Heart right ventricle (tissue), 16 donors: Measurements from ENCODE around the gene DYSF. TPM values are rescaled to one million over a fixed set of nuclear protein-coding genes. Genes with fewer than 3 reads are reported as not detected.
A peak's percentile ranks its signal among the peaks of the same experiment; 100 is the strongest.

Experiments
- ATAC-seq, 8 donors: fragments of 200-7000 bp; cut with Tn5 transposase; one replicate each; pipeline ENCODE4 v1.9.1; 2020; ENCODE audit warnings: mild to moderate bottlenecking in 8 of 8, moderate library complexity in 8 of 8, moderate number of reproducible peaks in 1 of 8
- DNase-seq, 2 donors: peaks; one replicate each; pipeline ENCODE4 v3.0.0-alpha.2; 2020
- H3K27ac ChIP-seq, 10 donors: fragments of 200-600 bp; sonication (generic) in 2 of 10; one replicate each; pipeline versions ENCODE4 v1.5.0 to v1.8.0; 2020 to 2022; ENCODE audit warnings: mild to moderate bottlenecking in 3 of 10
- H3K27me3 ChIP-seq, 7 donors: fragments of 200-600 bp; one replicate each; pipeline ENCODE4 v1.8.0; 2021 to 2022; ENCODE audit warnings: mild to moderate bottlenecking in 2 of 7
- H3K36me3 ChIP-seq, 9 donors: fragments of 200-600 bp; sonication (generic) in 1 of 9; one replicate each; pipeline versions ENCODE4 v1.5.0 to v1.8.0; 2020 to 2022; ENCODE audit warnings: mild to moderate bottlenecking in 2 of 9
- H3K4me1 ChIP-seq, 9 donors: fragments of 200-600 bp; sonication (generic) in 1 of 9; one replicate each; pipeline versions ENCODE4 v1.5.0 to v1.8.0; 2020 to 2022; ENCODE audit warnings: mild to moderate bottlenecking in 4 of 9
- H3K4me3 ChIP-seq, 10 donors: fragments of 200-600 bp; sonication (generic) in 2 of 10; one replicate each; pipeline versions ENCODE4 v1.5.0 to v1.8.0; 2020 to 2022; ENCODE audit warnings: mild to moderate bottlenecking in 7 of 10, moderate library complexity in 2 of 10
- H3K9me3 ChIP-seq, 11 donors: fragments of 200-600 bp in 10 of 11; sonication (generic) in 2 of 11; one replicate each; pipeline versions ENCODE4 v1.5.0 to v1.8.0; 2013 to 2022; ENCODE audit warnings: mild to moderate bottlenecking in 2 of 11, control low read depth in 1 of 11, moderate library complexity in 1 of 11
- WGBS, 2 donors: extraction: QIAGEN DNeasy Blood & Tissue Kit; methylation state at CpG; one replicate each; pipeline ENCODE4 v1.1.7; 2013; ENCODE audit warnings: inconsistent platforms in 1 of 2; 5-methylcytosine and 5-hydroxymethylcytosine counted together
- intact Hi-C, 10 donors: fragments of 100-400 bp; cut with DNase I; formaldehyde crosslinking; loops; one replicate each; pipeline versions ENCODE4 v1.11.1 to v1.14.2; 2022
- polyA plus RNA-seq, 2 donors: library from polyadenylated mRNA; stranded (reverse); fragments of 200-250 nt; gene quantifications; one replicate each; pipeline ENCODE4 v1.2.3, GENCODE V29; 2013
- total RNA-seq, 10 donors: library from RNA; stranded (reverse); fragmentation: NEBNext Ultra II Directional in 3 of 10; extraction: Animal tissue kit (Norgen Biotek cat#: 25700) in 3 of 10; gene quantifications; one replicate each; pipeline versions ENCODE4 v1.2.1 to v1.2.4, GENCODE V29; 2021 to 2023
- TF ChIP-seq, protein P1 (sequence below), 9 donors: fragments of 200-600 bp; sonication (generic) in 2 of 9; IDR thresholded peaks; one replicate each; pipeline versions ENCODE4 v1.5.0 to v1.8.0; 2021 to 2022; ENCODE audit warnings: antibody characterized with exemption in 9 of 9, mild to moderate bottlenecking in 5 of 9, moderate library complexity in 1 of 9
- donor health status: Arrhythmogenic right ventricular cardiomyopathy.
- donor health status: ischemic (EF 13 %, LVEDD 7.1; RV severe dilation, severe dysfunction).
- donor health status: healthy with polysubstance abuse.
- donor health status: DM: no; HTN: yes; CAD: no.
- donor health status: DM: no; HTN: no; CAD: no.
- donor health status: ischemic (EF 25% LVEDD 6.9; RV normal size, moderate dysfunction).
- donor health status: ischemic (EF 25% LVEDD 5.7; RV mildly dilated, moderate dysfunction).
- donor health status: healthy.
- donor health status: DM: yes; HTN: yes; CAD: no.
- donor health status: Ischemic cardiomyopathy.
- donor health status: ischemic (EF 35%, LVEDD 5.7; RV mildly dilated, moderate dysfunction).
- donor health status: nonischemic (EF 11% LVEDD 7.7; RV severe dilation, severe dysfunction).
- donor health status: DM: yes; HTN: yes; CAD: no.
- donor health status: PGD.
- donor health status: ischemic (EF 29% LVEDD 5.4; RV normal size, mild dysfunction).
- donor health status: nonischemic (EF 23%, LVEDD 6.1; RV moderate dilation, normal function).

The DYSF gene
- total and polyA plus RNA-seq, 12 donors: 20.6 to 100 (median 64.8) TPM

DNA sequence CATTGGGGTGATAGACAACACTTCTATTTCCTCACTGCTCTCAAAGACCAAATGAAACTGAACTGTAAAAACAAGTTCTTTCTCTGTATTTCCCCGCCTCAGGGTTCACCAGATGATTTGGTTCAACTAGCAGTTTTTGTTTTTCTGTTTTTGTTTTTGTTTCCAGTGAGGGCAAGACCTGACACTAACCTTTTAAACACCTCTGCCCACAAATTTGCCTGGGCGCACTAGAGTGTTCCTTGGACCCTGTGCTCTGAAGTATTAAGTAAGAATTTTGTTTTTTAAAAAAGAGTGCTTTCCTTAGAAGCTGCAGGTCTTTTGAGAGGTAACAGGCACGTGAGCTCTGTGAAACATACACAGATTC lies 92.9 kb downstream of the DYSF start:
- H3K36me3 ChIP-seq: peaks cover 0 to 29% (median 0%) of the 10 kb centered on the region in 9 donors
- peaks cover 0 to 17% (median 13%) of the 10 kb centered on the region in 9 donors for H3K4me1 ChIP-seq
- H3K27me3 ChIP-seq: no peaks in the 10 kb centered on the region
- TF ChIP-seq, protein P1, sequence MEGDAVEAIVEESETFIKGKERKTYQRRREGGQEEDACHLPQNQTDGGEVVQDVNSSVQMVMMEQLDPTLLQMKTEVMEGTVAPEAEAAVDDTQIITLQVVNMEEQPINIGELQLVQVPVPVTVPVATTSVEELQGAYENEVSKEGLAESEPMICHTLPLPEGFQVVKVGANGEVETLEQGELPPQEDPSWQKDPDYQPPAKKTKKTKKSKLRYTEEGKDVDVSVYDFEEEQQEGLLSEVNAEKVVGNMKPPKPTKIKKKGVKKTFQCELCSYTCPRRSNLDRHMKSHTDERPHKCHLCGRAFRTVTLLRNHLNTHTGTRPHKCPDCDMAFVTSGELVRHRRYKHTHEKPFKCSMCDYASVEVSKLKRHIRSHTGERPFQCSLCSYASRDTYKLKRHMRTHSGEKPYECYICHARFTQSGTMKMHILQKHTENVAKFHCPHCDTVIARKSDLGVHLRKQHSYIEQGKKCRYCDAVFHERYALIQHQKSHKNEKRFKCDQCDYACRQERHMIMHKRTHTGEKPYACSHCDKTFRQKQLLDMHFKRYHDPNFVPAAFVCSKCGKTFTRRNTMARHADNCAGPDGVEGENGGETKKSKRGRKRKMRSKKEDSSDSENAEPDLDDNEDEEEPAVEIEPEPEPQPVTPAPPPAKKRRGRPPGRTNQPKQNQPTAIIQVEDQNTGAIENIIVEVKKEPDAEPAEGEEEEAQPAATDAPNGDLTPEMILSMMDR (IDR thresholded peaks at IDR 0.05): no peak
- intact Hi-C loops: loop anchor here (2.0 to 10.0 kb wide), 16 partner anchors 61 to 1339 kb away; partner anchors contain the start of genes CYP26B1 (in 1 of the 10) and SPR (in 1 of the 10)
- H3K4me3 ChIP-seq: no peak overlapping the region
- WGBS, 2 donors: 64 to 94% methylated on average over 3 of the region's 3 CpGs
- ATAC-seq (no peak), DNase-seq (no peak)
- H3K27ac ChIP-seq: no peak overlapping the region
- peaks cover 0 to under 1% (median 0%) of the 10 kb centered on the region in 11 donors for H3K9me3 ChIP-seq

DNA sequence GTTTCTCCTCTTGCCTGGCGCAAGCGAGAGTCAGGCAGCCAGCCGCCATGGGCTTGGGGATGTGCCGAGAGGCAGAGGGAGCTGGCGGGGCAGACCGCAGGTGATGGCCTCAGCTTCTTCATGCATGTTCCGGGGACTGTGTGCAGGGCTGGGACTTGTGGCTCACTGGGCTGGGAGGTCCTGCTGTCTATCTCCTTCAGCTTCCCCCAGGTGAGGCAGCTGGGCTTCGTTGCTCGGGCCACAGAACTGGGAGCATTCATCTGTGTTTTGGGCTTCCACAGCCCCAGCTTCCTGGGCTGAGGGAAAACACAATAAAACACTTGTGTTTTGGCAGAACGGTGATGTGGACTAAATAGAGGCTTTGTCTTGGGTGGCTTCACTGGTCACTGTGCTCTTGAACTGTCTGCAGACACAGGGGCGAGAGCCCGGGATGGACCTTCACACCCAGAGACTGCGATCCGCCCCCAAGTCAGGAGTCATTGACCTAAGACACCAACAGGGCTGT lies 93.5 kb downstream of the DYSF start:
- DNase-seq: no peak
- TF ChIP-seq, protein P1 (IDR thresholded peaks at IDR 0.05): no peak
- Histone ChIP-seq H3K4me1 (peaks cover 0 to 17% (median 13%) of the 10 kb centered on the region in 9 donors), H3K9me3 (no peaks in the 10 kb centered on the region), H3K36me3 (peaks cover 0 to 35% (median 0%) of the 10 kb centered on the region in 9 donors), H3K4me3 (no peak overlapping the region), H3K27ac (no peak overlapping the region), H3K27me3 (no peaks in the 10 kb centered on the region)
- intact Hi-C loops: loop anchor here (2.0 to 10.0 kb wide), 16 partner anchors 60 to 1338 kb away; partner anchors contain the start of genes CYP26B1 (in 1 of the 10) and SPR (in 1 of the 10)
- no peak for ATAC-seq
- 96 to 97% methylated on average over 14 of the region's 14 CpGs for WGBS, 2 donors

DNA sequence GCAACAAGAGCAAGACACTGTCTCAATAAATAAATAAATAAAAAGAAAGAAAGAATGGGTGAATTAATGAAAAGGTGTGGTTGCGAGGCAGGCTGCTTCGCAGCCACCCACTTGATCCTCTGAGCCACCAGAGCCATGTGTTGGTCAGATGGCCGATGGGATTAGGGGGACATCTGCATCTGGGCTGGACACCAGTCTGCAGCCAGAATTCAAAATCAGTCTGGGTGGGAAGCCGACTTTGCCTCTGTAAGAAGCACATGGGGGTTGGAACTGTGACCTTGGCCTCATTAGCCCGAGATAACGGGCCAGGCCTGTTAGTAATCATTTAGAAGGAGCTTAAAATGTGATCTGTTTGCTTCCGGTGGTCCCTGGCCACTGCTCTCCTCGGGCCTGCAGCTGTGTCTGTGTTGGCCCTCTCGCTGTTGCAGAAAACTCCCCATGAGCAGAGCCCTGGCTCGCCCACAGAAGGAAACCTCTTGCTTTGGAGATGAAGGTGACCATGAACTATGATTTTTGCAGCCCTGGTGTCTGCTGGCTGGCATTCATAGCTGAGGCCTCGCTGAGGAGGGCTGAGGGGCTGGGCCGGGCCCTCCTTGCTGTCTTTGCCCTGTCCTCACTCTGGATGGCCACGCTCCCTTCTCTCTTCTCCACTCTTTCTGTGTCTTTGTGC lies 94.4 kb downstream of the DYSF start:
- TF ChIP-seq, protein P1 (IDR thresholded peaks at IDR 0.05): no peak
- Histone ChIP-seq H3K27me3 (no peaks in the 10 kb centered on the region), H3K4me3 (no peak overlapping the region), H3K9me3 (no peaks in the 10 kb centered on the region), H3K4me1 (peaks cover 0 to 17% (median 13%) of the 10 kb centered on the region in 9 donors), H3K36me3 (peaks cover 0 to 40% (median 0%) of the 10 kb centered on the region in 9 donors), H3K27ac (no peak overlapping the region)
- intact Hi-C loops: loop anchor here (2.0 to 10.0 kb wide), 16 partner anchors 60 to 1337 kb away; partner anchors contain the start of genes CYP26B1 (in 1 of the 10) and SPR (in 1 of the 10)
- ATAC-seq: no peak
- 82 to 89% methylated on average over 13 of the region's 13 CpGs for WGBS, 2 donors
- no peak for DNase-seq

DNA sequence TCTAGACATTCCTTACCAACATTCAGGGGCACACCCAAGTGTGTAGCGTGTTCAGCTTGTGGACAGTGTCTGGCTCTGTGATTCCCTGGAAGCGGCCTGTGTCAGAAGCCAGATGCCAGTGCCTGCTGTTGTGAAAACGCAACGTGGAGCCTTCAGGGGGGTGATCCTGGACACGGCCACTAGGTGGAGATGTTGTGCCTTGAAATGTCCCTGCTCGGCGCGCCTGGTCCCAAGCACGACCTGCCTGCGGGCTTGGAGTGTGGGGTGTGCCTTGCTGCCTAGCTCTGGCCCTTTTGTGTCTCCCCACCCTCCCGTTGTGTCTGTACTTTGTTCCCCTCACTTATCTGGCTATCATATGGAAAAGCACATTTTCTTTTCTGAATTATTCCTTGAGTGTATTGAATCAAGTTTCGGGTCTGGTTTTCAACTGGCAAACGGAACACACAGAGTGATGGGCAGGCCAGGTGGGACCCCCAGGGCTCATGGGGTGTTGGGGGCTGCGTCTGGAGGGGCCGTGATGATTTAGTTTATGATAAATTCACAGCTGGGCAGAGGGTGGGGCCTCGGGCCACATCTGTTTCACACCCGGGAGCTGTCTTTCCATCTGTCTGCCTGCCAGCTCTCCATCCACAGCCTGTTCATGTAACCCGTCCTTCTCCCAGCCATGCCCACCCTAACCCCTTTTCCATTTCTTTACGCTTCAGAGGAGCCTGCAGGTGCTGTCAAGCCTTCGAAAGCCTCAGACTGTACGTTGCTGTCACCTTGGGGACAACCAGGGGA lies 95.5 kb downstream of the DYSF start:
- intact Hi-C loops: loop anchor here (2.0 to 10.0 kb wide), 15 partner anchors 58 to 1336 kb away; partner anchors contain the start of genes CYP26B1 (in 1 of the 10) and SPR (in 1 of the 10)
- 69 to 77% methylated on average over 21 of the region's 21 CpGs for WGBS, 2 donors
- DNase-seq (peak; percentile 60 to 70), ATAC-seq (peak in 7 of 8 donors; percentile 40 to 65 (median 48))
- Histone ChIP-seq H3K9me3 (no peaks in the 10 kb centered on the region), H3K27ac (no peak overlapping the region), H3K4me1 (peaks cover 0 to 17% (median 13%) of the 10 kb centered on the region in 9 donors), H3K36me3 (peaks cover 0 to 51% (median 8%) of the 10 kb centered on the region in 9 donors), H3K4me3 (no peak overlapping the region), H3K27me3 (no peaks in the 10 kb centered on the region)
- TF ChIP-seq, protein P1 (IDR thresholded peaks at IDR 0.05): peak; percentile 71 to 85 (median 80)
